GM12892 (cell line): ENCODE data around the gene ZNF790. TPM values are rescaled to one million over a fixed set of nuclear protein-coding genes. Genes with fewer than 3 reads are reported as not detected.

ENCODE experiments used
- DNase-seq: peaks from one replicate; pipeline ENCODE4 v3.0.0; 2011; ENCODE audit not compliant: insufficient read length
- FAIRE-seq: peaks from 2 replicates; lab custom pipeline; 2011; peaks lifted over from hg19 to GRCh38; lab: Jason Lieb, UNC
- POLR2A ChIP-seq: IDR thresholded peaks from 2 replicates; pipeline ENCODE4 v1.6.1; 2011; ENCODE audit warnings: low read depth, low read length, control low read depth
- POLR2AphosphoS5 ChIP-seq: IDR thresholded peaks from 2 replicates; pipeline ENCODE4 v1.6.1; 2011; ENCODE audit warnings: low read depth, low read length, control low read depth
- TAF1 ChIP-seq: IDR thresholded peaks from 2 replicates; pipeline ENCODE4 v1.6.1; 2011; ENCODE audit warnings: low read depth, mild to moderate bottlenecking, control low read depth, low read length, borderline replicate concordance
- polyA plus RNA-seq: library from polyadenylated mRNA; unstranded; fragments of >200 nt; gene quantifications from one replicate; pipeline ENCODE4 v1.2.1, GENCODE V29; 2012; ENCODE audit warnings: missing spikeins, inconsistent platforms; ENCODE audit not compliant: missing spikeins

The ZNF790 gene
- 7.4 TPM for polyA plus RNA-seq

- FAIRE-seq (peak; percentile 88), DNase-seq (peak; percentile 66)
- TF ChIP-seq POLR2A (peak; percentile 77), TAF1 (peak; percentile 83; the same call in 1 of the 2 replicates), POLR2AphosphoS5 (peak; percentile 88)
Measured at GRCh38 chr19:36837906-36838783, at the start of gene ZNF790. Gene ZNF790, minus strand, starts transcription at chr19:36838387. Its CDS starts 12,768 bp downstream, at chr19:36825619.

DNA sequence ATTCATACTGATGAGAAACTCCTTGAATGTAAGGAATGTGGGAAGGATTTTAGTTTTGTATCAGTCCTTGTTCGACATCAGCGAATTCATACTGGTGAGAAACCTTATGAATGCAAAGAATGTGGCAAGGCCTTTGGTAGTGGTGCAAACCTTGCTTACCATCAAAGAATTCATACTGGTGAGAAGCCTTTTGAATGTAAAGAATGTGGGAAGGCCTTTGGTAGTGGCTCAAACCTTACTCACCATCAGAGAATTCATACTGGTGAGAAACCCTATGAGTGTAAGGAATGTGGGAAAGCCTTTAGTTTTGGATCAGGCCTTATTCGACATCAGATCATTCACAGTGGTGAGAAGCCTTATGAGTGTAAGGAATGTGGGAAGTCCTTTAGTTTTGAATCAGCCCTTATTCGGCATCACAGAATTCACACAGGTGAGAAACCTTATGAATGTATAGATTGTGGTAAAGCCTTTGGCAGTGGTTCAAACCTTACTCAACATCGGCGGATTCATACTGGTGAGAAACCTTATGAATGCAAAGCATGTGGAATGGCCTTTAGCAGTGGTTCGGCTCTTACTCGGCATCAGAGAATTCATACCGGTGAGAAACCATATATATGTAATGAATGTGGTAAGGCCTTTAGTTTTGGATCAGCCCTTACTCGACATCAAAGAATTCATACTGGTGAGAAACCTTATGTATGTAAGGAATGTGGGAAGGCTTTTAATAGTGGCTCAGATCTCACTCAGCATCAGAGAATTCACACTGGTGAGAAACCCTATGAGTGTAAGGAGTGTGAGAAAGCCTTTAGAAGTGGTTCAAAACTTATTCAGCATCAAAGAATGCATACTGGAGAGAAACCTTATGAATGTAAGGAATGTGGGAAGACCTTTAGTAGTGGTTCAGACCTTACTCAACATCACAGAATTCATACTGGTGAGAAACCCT lies 39.1 kb upstream of the ZNF790 start:
- TF ChIP-seq POLR2AphosphoS5, result no peak
- TF ChIP-seq POLR2A, result no peak
- TF ChIP-seq TAF1, result no peak
- FAIRE-seq, result no peak
- no peak for DNase-seq

DNA sequence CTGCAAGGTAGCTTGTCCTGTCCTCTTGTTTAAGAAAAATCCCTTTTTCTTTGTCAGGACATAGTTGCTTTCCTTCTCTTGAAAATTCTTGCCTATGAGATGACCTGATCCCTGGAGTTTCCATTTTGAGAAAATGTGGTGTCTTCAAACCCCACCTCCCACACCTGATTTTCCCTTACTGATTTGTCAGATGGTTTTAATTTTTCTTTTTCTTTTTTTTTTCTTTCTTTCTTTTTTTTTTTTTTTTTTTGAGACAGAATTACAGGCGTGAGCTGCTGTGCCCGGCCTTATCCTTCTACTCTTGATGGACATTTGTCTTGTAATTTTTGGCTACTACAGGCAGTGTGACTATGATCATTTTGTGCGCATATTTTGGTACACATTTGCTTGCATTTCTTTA lies 13.7 kb upstream of the ZNF790 start:
- FAIRE-seq (no peak), DNase-seq (no peak)
- no peak for TF ChIP-seq POLR2AphosphoS5
- TF ChIP-seq POLR2A, result no peak
- TF ChIP-seq TAF1, result no peak

GRCh38 chr19:36850559-36851442 lies 12.6 kb upstream of the ZNF790 start, which contains the start of gene ZNF345:
Gene ZNF345, plus strand, starts transcription at chr19:36850876. Its CDS starts 25,955 bp downstream, at chr19:36876831.
- FAIRE-seq (peak; percentile 94), DNase-seq (peak; percentile 66)
- TF ChIP-seq TAF1 (no peak), POLR2A (peak; percentile 74), POLR2AphosphoS5 (peak; percentile 79)

DNA sequence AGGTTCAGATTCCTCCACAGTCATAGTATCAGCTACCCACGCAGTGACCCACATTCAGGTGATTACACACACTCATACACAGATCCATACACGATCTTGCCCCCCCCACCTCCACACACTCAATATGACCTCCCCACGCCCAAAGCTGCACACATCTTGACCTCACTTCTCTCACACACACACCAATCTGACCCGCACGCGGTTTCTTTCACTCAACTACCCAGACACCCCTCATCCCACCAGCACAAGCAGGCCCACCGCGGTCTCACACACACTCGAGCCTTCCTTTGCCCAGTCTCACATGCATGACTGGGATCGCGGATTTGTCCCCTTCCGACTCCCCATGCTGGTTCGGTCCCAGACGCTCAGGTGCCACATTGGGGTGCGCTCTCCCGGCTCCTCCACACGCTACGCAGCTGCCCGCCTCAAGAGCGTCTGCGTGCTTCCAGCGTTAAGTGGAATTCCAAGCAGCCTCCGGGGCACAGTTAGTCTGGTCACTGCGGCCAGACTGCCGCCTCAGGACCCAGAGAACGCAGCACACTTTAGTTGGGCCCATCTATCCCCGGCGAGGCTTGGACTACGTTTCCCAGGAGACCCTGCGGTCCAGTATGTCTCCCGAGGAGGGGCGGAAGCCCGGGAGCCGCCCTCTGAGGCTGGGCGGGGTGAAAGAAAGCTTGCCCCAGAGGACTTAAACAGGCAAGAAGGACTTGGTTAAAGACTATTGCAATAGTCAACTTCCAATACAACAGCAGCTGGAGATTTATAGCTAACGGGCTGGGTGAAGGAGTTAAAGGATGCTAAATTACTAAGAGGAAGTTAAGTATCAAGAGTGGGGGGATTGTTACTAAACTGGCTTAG lies 11.7 kb upstream of the ZNF790 start:
- FAIRE-seq, result peak; percentile 90
- TF ChIP-seq TAF1 (0 out of 2 replicates have a peak, but pooled peaks have one; percentile 32), POLR2AphosphoS5 (peak; percentile 62; the same call in 1 of the 2 replicates), POLR2A (peak; percentile 68)
- DNase-seq, result peak; percentile 78

DNA sequence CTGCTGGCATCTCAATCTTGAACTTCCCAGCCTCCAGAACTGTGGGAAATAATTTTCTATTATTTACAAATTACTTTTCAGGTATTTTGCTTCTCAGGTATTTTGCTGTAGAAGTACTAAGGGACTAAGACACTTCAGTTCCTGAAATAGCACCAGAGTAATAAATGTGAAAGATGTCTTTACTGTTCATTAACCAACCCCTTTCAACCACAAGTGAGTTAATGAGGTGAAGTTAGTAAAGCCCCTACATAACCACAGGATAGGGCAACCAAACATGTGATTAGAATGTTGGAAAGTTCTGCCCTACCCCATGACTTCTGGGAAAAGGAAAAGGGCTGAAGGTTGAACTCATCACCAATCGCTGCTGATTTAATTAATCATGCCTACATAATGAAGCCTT lies 9.8 kb upstream of the ZNF790 start:
- FAIRE-seq (no peak), DNase-seq (no peak)
- TF ChIP-seq POLR2A, result no peak
- TF ChIP-seq TAF1, result no peak
- no peak for TF ChIP-seq POLR2AphosphoS5

GRCh38 chr19:36838784-36839324 lies 667 bp upstream of the ZNF790 start:
- TF ChIP-seq POLR2AphosphoS5 (no peak), POLR2A (no peak), TAF1 (no peak)
- no peak for DNase-seq
- FAIRE-seq, result no peak

DNA sequence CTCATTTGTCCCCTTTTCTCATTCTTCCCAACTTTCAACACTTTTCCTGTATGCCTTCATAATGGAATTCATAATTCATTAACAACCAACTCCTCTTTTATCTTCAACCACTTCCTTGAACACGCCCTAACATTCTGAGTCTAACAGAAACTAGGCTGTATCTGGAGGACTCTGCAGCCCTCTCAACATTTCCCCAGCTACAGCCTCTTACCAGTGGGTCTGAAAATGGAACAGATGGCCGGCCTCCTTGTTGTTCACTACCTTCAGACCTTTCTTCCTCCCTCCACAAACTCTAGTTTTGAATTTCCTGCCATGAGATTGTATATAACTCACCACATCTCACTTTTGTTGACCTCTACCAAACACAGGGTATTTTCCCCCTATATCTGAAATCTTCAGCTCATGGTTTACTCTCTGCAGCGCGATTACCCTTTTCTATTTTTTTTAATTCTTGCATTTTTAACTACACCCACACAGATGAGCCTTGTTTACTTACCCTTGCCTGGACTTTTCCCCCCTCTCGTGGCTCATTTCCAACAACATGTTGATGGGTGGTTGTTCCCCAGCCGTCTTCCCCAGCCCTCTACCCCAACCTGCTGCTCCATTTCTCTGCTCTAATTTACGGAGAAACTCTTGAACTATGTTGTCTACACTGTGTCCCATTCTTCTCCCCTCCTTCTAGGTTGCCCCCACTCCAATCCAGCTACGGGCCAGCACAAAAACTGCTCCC lies 846 bp downstream of the ZNF790 start:
- no peak for DNase-seq
- FAIRE-seq, result no peak
- TF ChIP-seq POLR2AphosphoS5 (no peak), TAF1 (no peak), POLR2A (no peak)

GRCh38 chr19:36833430-36833829 lies 4.8 kb downstream of the ZNF790 start:
- DNase-seq (no peak), FAIRE-seq (peak; percentile 5)
- TF ChIP-seq TAF1 (no peak), POLR2A (no peak), POLR2AphosphoS5 (no peak)
